HG02610 (cell line): Measurements from ENCODE around the gene SPINK1.
"Not testable (repeated sequence)": the region's sequence is repeated elsewhere in the genome, so short reads cannot be mapped to it uniquely, and the experiment has no call there.

Source experiments
- ATAC-seq: cut with Tn5 transposase; IDR thresholded peaks from one replicate; pipeline ENCODE4 v1.9.1; 2021; ENCODE audit warnings: mild to moderate bottlenecking, moderate library complexity; ENCODE audit not compliant: unreplicated experiment

Gene SPINK1

GRCh38 chr5:147854894-147855773 lies 23.7 kb upstream of the SPINK1 start:
- no peak for ATAC-seq

GRCh38 chr5:147854331-147854730 lies 22.9 kb upstream of the SPINK1 start:
- ATAC-seq = no peak

GRCh38 chr5:147853372-147853987 lies 22.0 kb upstream of the SPINK1 start:
- ATAC-seq = no peak

GRCh38 chr5:147852365-147852764 lies 20.9 kb upstream of the SPINK1 start:
- ATAC-seq = no peak

GRCh38 chr5:147851578-147851977 lies 20.1 kb upstream of the SPINK1 start:
- no peak for ATAC-seq

GRCh38 chr5:147849226-147849625 lies 17.8 kb upstream of the SPINK1 start:
- ATAC-seq = no peak

DNA sequence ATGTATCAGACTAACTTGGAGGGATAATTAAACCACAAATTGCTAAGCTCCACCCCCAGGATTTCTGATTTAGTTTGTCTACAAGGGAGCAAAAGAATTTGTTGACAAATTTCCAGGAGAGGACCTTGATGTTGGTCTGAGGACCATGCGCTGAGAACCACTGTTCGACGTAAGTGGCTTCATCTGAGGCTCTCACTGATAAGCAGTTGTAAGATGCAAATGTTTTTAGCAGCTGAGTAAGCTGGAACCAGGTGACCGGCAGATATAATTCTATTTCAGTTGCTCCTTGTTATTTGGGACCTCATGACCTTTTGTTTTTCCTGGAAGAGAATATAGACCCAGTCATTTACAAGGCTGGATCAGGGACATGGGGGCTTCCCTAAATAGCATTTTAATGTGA lies 14.1 kb upstream of the SPINK1 start:
- ATAC-seq = no peak

- ATAC-seq = no peak
Observed at GRCh38 chr5:147844846-147845245, 13.4 kb upstream of the SPINK1 start.

GRCh38 chr5:147842869-147843268 lies 11.4 kb upstream of the SPINK1 start:
- ATAC-seq = no peak

GRCh38 chr5:147836439-147836838 lies 5.0 kb upstream of the SPINK1 start:
- ATAC-seq = no peak

DNA sequence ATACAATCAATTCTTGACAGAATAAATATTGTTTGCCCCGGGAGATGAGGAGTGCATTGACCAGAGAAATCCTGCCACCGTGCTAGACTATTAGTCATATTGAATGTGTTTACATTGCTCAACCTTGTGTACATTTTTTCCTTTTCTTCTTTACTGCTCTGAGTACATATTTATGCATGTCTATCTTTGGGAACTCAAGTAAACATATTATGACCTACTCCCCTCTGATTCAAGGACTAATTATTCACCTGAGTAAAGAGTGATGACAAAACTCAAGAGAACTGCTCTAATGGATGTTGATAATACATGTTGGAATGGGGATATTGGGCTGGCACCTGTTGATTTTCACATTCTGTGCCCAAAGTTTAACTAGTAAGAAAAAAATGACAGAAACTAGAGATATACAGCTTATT lies 3.9 kb upstream of the SPINK1 start:
- no peak for ATAC-seq

DNA sequence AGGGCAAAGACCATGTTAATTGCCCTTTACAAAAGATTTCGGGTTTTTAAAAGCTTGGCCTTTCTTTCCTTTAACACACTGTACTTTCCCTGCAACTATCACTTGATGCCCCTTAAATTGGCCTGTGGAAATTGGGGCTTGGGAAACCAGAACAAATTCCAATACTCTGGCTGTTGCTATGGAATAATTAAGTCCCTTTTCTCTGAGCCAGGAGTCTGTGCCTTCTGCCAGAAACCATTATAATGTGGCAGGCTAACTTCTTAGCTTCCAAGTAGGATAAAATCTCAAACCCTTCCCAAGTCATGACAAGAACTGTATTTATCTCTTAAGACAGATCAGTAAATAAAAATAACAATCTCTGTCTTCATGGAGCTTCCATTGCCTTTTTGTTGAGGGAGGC lies 1.1 kb upstream of the SPINK1 start:
- no peak for ATAC-seq

DNA sequence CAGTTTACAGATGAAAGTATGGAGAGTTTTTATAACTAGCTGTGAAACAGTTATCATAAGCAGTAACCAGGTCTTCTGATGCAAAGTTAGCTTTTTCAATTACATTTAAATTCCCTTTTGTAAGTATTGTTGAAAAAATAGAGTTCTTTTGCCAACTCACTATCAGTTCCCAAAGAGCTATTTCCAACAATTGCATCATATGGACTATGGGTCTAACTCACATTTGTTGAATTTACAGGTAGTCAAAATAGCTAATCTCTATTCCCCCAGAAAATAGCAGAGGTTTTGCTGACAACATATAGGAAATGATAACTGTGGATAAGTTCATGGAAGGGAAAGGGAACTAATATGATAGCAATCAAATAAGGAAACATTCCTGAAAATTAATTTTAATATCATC lies 1.4 kb downstream of the SPINK1 start:
- ATAC-seq = no peak

GRCh38 chr5:147827017-147827416 lies 4.5 kb downstream of the SPINK1 start:
- ATAC-seq = not testable (repeated sequence)

GRCh38 chr5:147826361-147826760 lies 5.1 kb downstream of the SPINK1 start:
- ATAC-seq = no peak

DNA sequence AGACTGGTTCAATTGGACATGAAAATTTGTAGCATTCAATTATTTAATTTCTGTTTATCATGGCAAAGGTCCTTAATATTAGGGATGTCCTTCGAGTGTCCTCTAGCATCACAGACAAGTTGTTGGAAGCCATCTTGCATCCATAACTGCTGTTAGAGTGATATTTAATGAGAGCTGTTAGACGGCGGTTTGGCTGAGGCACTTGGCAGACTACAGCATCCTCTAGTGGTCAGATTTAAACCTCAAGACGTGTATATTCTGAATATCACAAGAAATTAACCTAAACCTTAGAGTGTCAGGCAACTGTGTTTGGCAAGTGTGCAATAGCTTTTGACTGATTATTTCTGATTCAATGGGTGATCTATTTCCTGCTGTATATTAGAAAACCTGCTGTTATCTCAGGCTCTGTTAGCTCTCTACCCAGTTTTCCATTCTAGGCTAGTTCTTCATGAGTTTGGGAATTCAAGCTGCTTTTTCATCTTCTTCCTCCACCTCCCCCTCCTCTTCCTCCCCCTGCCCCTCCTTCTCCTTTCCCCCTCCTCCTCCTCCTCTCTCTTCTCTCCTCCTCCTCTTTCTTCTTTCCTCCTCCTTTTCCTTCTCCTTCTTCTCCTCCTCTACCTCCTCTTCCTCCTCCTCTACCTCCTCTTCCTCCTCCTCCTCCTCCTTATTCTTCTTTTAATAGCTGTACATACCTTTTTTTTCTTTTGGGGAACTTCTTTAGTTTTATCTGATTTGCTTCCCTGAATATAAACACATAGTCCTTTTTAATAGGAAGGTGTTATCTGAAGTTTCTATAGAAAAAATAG lies 8.6 kb downstream of the SPINK1 start:
- peak; percentile 86 for ATAC-seq

DNA sequence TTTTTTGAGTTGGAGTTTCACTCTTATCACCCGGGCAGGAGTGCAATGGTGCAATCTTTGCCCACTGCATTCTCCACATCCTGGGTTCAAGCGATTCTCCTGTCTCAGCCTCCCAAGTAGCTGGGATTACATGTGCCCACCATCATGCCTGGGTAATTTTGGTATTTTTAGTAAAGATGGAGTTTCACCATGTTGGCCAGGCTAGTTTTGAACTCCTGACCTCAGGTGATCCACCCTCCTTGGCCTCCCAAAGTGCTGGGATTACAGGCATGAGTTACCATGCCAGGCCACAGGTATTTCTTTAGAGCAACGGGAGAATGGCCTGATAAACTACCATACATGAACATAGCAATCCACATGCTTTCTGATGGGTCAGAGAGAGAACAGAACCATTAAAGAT lies 9.2 kb downstream of the SPINK1 start:
- ATAC-seq = not testable (repeated sequence)

GRCh38 chr5:147821766-147822165 lies 9.7 kb downstream of the SPINK1 start:
- no peak for ATAC-seq

DNA sequence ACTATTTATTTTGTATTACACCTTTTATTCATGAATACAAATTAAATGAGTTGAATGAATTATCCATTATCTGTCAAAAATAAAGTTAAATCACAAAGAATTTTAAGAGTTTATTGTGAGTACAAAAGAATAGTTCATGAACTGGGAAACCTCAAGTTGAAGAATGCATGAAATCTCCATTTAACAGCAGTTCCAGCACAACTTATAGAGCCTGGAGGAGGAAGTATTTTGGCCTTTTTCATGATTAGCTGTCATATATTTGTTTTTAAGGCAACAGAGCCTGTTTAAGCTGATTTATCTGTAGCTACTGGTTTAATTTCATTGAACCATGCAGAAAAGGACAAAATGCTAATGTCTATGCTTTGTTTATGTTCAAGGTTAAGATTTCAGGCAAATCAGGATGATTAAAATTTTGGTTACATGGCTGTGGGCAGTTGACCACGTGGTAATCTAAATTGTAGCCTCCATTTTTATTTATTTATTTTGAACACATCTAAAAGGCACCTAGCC lies 12.2 kb downstream of the SPINK1 start:
- no peak for ATAC-seq

DNA sequence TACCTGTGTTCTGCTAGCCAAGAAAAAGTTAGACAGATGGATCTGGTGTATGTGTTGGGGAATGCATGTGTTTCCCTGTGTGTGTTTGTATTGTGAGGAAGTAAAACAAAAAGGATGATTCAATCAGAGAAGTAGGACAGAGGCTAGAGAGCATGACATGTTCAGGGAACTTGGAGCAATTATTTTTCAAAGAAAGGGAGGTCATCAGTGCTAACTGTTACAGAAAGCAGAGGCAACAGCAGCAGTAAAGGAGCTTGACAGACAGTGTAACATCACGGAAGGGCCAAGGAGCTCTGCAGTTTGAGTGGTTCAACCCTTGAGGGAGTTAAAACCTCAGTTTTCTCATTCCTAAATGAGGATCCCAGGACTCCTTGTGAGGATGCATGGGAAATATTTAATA lies 13.2 kb downstream of the SPINK1 start:
- ATAC-seq = no peak

DNA sequence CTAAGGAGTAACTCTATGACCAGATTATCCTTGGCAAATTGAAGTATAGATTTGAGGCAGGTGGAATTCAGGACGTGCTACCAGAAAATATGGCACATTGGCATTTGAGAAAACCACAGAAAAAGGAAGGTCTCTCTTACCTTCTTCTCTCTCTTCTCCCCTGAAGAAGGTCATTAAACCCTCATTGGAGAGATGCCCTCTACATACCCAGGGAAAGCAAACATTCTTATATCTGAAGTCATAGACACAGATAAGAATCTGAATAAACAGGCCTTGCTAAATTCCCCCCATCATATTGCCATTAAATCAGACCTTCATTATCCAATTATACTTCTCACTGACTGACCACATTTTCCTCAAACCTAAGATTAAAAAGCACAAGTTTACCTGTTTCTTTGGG lies 17.8 kb downstream of the SPINK1 start:
- ATAC-seq = no peak
